GM21526 (cell line): ENCODE data around the gene KPNA4.
"Not testable (repeated sequence)": the region's sequence is repeated elsewhere in the genome, so short reads cannot be mapped to it uniquely, and the experiment has no call there.

Experiments
- ATAC-seq: cut with Tn5 transposase; IDR thresholded peaks from one replicate; pipeline ENCODE4 v1.9.1; 2021; ENCODE audit warnings: moderate library complexity; ENCODE audit not compliant: unreplicated experiment, low FRiP score

KPNA4 gene

GRCh38 chr3:160458151-160458550 lies 107.2 kb downstream of the KPNA4 start:
- no peak for ATAC-seq

GRCh38 chr3:160455846-160456245 lies 109.5 kb downstream of the KPNA4 start:
- no peak for ATAC-seq

- no peak for ATAC-seq
Observed at GRCh38 chr3:160454995-160455394, 110.4 kb downstream of the KPNA4 start.

GRCh38 chr3:160452251-160452650 lies 113.1 kb downstream of the KPNA4 start:
- ATAC-seq: not testable (repeated sequence)

GRCh38 chr3:160451602-160452001 lies 113.8 kb downstream of the KPNA4 start:
- ATAC-seq: no peak

- ATAC-seq: no peak
Observed at GRCh38 chr3:160450846-160451245, 114.5 kb downstream of the KPNA4 start.

GRCh38 chr3:160449636-160450598 lies 115.5 kb downstream of the KPNA4 start, which contains the start of gene TRIM59:
TRIM59 (minus strand) TSS chr3:160449786; CDS start chr3:160439183, 10,603 bp downstream.
- peak; percentile 92 for ATAC-seq

- peak; percentile 47 for ATAC-seq
Observed at GRCh38 chr3:160448845-160449635, 116.3 kb downstream of the KPNA4 start.

GRCh38 chr3:160447544-160447943 lies 117.8 kb downstream of the KPNA4 start:
- ATAC-seq: no peak

- ATAC-seq: no peak
Observed at GRCh38 chr3:160446522-160447056, 118.8 kb downstream of the KPNA4 start.

- no peak for ATAC-seq
Observed at GRCh38 chr3:160445854-160446253, 119.5 kb downstream of the KPNA4 start.
